SK-N-DZ (cell line): Measurements from ENCODE around the gene OLIG2.

Source experiments
- DNase-seq: peaks from one replicate; pipeline ENCODE4 v3.0.0-alpha.2; 2015; ENCODE audit warnings: low spot score

Gene OLIG2

DNA sequence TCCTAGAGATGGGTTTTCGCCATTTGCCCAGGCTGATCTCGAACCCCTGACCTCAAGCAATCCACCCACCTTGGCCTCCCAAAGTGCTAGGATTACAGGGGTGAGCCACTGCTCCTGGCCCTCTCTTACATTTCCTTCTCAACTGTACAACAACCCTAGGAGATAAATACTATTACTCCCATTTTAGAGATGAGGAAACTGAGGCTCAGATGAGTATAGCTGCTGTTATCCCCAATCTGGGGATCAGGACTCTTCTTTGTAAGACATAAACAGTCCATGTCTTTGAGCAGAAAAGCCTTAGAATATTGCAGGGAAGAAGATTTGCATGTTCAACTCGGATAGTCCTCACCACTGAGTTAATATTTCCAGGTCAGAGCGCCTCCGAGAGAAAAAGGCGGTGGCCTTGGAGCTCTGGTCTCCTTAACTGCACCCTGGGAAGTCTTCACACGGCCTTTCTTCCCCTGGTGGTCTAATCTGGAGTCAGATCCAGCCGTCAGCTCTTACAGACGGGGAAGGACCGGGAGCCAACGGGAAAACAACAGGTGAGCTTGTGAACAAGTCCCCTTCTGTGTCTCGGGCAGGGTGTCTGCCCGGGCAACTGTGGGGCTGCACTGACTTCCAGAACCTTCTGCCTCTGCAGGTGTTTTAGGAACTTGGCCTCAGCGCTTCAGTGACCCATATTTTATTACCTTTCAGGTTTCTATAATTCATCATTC is 38.3 kb downstream of the OLIG2 start:
- DNase-seq = no peak

DNA sequence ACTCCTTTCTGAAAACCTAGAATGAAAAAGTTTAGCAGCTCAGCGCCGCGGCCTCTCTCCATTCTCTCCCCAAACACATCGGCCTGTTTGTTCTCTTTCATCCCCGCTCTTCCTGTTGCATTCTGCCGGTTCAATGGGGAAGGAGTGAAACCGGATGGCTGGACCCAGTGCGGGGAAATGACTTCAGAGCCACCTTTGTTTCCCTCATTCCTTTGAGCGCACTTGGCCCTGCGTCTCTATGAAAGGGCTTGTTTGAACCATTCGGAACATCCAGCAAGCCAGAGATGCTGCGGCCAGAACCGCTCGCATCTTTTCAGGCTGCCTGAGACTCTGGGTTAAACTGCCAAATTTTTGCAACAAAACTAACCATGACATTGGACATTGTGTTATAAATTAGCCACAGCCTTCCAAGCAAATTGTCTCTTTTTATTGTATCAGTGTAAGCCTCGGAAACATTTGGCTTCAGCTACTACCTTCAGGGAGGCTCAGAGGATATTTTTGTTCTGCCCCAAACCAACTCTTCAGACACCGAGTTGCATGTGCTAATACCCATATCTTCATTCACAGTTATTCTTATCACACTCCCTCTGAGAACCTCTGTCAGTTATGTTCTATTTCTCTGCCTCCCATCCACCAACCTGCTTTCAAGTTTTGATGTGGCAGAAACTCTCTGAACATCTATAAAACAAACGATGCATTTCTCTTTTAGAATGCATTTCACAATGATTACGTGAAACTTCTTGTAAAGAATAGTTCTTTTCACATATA is 39.1 kb downstream of the OLIG2 start:
- no peak for DNase-seq

GRCh38 chr21:33067043-33067442 is 41.3 kb downstream of the OLIG2 start:
- no peak for DNase-seq

DNA sequence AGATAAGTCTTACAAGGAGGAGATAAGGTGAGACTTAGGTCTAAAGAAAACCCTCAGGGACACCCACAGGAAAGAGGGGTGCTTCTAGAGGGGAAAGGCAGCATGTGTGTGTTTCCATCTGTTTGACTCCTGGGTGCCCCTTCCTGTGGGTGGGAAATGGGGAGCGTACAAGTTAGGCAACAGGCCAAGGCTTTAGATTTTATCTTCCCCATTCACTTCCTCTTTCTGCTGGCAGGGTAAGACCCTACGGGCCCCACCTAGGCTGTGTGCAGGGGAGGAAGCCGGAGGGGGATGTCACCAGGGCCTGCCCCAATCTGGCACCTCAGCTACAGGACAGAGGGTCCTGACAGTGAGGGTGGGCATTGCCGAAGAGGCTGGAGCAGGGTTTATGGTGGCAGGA is 41.7 kb downstream of the OLIG2 start:
- no peak for DNase-seq

DNA sequence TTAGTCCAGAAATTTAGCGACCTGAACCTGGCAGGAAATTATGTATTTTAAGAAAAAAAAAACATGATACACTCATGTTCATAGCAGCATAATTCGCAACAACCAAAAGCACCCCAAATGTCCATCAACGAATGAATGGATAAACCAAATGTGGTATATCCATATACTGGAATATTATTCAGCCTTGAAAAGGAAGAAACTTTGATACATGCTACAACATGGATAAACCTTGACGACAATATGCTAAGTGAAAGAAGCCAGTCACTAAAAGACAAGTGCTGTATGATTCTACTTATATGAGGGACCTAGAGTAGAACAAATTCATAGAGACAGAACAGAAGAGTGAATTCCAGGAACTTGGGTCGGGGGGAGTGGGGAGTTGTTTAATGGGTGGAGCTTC is 43.5 kb downstream of the OLIG2 start:
- no peak for DNase-seq

DNA sequence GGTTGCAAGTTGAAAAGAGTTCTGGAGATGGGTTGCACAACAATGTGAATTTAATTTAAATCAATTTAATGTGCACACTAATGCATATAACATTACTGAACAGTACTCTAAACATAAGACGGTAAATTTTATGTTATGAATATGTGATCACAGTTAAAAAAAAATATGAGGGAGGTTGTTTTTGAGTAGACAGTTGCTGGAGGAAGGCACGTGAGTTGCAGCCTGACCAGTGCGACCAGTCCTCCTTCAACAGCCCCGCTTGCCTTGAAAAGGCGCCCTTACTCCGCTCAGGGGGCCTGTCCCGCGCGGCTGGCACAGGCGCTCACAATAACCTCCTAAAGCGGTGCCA is 43.9 kb downstream of the OLIG2 start:
- no peak for DNase-seq

DNA sequence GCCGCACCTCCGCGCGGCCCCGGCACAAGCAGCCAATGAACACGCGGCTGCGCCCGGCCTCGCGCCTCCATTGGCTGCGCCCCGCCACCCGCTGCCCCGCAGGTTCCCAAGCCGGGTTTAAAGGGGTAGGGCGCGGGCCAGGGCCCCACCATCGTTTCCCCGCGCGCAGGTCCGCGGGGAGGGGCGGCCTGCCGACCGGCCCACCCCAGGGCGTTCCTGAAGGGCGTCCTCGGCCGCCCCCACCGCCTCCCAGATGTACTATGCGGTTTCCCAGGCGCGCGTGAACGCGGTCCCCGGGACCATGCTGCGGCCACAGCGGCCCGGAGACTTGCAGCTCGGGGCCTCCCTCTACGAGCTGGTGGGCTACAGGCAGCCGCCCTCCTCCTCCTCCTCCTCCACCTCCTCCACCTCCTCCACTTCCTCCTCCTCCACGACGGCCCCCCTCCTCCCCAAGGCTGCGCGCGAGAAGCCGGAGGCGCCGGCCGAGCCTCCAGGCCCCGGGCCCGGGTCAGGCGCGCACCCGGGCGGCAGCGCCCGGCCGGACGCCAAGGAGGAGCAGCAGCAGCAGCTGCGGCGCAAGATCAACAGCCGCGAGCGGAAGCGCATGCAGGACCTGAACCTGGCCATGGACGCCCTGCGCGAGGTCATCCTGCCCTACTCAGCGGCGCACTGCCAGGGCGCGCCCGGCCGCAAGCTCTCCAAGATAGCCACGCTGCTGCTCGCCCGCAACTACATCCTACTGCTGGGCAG is 44.4 kb downstream of the OLIG2 start, which contains the start of gene OLIG1:
Gene OLIG1, plus strand, starts transcription at position 148 of the 750 bp plus-strand sequence. Its CDS starts 106 bp downstream, at position 254.
- no peak for DNase-seq

DNA sequence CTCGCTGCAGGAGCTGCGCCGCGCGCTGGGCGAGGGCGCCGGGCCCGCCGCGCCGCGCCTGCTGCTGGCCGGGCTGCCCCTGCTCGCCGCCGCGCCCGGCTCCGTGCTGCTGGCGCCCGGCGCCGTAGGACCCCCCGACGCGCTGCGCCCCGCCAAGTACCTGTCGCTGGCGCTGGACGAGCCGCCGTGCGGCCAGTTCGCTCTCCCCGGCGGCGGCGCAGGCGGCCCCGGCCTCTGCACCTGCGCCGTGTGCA is 44.9 kb downstream of the OLIG2 start:
- no peak for DNase-seq

DNA sequence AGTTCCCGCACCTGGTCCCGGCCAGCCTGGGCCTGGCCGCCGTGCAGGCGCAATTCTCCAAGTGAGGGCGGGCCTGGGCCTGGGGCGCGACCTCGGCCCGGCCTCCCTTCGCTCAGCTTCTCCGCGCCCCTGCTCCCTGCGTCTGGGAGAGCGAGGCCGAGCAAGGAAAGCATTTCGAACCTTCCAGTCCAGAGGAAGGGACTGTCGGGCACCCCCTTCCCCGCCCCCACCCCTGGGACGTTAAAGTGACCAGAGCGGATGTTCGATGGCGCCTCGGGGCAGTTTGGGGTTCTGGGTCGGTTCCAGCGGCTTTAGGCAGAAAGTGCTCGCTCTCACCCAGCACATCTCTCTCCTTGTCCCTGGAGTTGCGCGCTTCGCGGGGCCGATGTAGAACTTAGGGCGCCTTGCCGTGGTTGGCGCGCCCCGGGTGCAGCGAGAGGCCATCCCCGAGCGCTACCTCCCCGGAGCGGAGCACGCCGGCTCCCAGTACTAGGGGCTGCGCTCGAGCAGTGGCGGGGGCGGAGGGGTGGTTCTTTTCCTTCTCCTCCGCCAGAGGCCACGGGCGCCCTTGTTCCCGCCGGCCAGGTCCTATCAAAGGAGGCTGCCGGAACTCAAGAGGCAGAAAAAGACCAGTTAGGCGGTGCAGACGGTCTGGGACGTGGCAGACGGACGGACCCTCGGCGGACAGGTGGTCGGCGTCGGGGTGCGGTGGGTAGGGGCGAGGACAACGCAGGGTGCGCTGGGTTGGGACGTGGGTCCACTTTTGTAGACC is 45.4 kb downstream of the OLIG2 start:
- no peak for DNase-seq

GRCh38 chr21:33071770-33072306 is 46.1 kb downstream of the OLIG2 start:
- no peak for DNase-seq

DNA sequence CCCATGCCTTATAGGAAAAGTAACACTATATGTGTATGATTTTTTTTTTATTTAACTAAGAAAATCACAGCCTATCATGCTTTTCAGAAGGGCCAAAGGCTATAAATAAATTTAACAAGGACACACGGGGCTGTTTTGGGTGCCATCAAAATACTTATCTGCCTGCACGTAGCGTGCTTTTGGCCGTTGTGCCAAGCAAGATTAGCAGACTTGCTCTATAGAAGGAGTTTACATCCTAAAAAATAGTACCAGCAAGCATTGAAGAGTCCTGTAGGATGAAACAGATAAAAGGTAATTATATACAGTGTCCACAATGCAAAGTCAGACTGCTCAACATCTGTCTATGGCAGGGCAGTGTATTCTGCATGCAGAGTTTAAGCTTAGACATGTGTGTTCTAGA is 47.9 kb downstream of the OLIG2 start:
- DNase-seq = no peak

GRCh38 chr21:33075128-33075527 is 49.4 kb downstream of the OLIG2 start:
- DNase-seq = no peak

DNA sequence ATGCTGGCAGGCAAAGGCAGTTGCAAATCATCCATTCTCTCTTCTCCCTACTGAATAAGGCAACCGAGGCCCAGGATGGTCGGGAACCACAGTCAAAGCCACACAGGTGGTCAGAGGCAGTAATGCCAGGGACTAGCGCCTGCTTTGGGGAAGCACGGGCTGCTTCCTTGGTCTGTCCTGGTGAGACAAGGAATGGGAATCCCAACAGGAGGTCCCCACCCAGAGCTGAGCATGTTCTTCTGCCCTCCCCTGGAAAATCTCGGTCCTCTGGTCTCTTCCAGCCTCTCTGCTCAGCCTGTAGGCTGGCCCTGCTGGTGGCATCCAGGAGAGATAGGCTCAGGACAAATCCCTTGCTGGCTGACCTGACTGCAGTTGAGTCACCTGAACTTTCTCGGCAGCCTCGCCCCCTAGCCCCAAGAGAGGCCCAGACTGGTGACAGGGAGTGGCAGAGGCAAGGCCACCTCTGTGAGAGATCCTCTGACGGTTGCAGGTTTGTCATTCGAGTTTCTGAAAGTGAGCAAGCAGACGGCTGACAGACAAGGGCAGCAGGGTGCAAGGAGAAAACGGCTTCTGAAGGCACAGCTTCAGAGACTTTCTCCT is 50.0 kb downstream of the OLIG2 start:
- DNase-seq = no peak

DNA sequence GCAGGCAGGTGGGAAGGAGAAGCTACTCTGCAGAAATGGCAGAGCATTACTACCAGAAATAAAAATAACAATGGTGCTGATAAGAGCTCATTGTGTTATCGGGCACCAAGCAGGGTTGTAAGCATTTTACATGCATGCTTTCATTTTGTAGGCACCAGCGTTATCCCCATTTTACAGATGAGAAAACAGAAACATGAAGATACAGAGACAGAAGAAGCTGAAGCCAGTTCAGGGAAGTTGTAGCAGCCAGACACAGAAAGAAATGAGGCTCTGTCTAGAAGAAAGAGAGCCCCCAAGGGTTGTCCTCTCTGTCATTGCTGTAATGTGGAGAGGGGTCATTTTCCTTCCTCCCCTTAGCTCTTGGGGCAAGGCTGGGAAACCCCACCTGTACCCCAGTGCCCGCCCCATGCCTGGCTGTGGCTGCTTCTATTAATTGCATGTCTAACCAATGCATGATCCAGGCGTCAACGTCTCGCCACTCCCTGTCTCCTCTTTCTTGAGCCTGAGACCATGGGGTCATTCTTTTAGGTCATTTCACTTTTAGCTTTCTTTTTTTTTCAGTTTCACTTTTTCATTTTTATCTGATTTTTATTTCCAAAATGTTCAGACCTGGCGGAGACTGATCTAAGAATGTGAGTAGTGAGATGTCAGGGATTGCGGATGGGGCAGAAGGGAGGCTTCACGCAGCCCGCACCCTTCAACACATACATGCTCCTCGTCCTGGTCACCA is 51.0 kb downstream of the OLIG2 start:
- DNase-seq = no peak
